ENCODE data around the gene SCO2. TPM values are rescaled to one million over a fixed set of nuclear protein-coding genes. Genes with fewer than 3 reads are reported as not detected.

SCO2 gene
- total RNA-seq, 1 donor, result 5.1 TPM

GRCh38 chr22:50523458-50523805 lies 2.0 kb downstream of the SCO2 start:
- peaks cover 30% of the 10 kb centered on the region for H3K79me2 ChIP-seq (ENCODE audit: insufficient read depth, low read length)
- H3K27me3 ChIP-seq (ENCODE audit: insufficient read depth, low read length), result no peaks in the 10 kb centered on the region
- no peak overlapping the region for H2AFZ ChIP-seq (ENCODE audit: low read length)
- peaks cover 13% of the 10 kb centered on the region for H3K4me1 ChIP-seq (ENCODE audit: insufficient read depth, low read length)
- TF ChIP-seq CTCF (IDR thresholded peaks at IDR 0.05; ENCODE audit: extremely low read depth, low read depth, low read length), result no peak
- H3K4me2 ChIP-seq (ENCODE audit: insufficient read depth, low read length), result no peak overlapping the region
- H4K20me1 ChIP-seq (ENCODE audit: insufficient read depth, low read length), result peaks cover 23% of the 10 kb centered on the region
- no peaks in the 10 kb centered on the region for H3K9me3 ChIP-seq (ENCODE audit: low read depth, low read length)
- H3K36me3 ChIP-seq (ENCODE audit: insufficient read depth, low read length), result peaks cover 25% of the 10 kb centered on the region
- peak; percentile 58 for DNase-seq (ENCODE audit: insufficient read length, low spot score, missing footprints)
- H3K27ac ChIP-seq (ENCODE audit: low read depth, low read length), result no peak overlapping the region
- H3K4me3 ChIP-seq (ENCODE audit: insufficient read depth, low read length), result no peak overlapping the region

GRCh38 chr22:50522806-50523438 lies 2.5 kb downstream of the SCO2 start:
- peaks cover 29% of the 10 kb centered on the region for H3K36me3 ChIP-seq (ENCODE audit: insufficient read depth, low read length)
- peak; percentile 68 for DNase-seq (ENCODE audit: insufficient read length, low spot score, missing footprints)
- TF ChIP-seq CTCF (IDR thresholded peaks at IDR 0.05; ENCODE audit: extremely low read depth, low read depth, low read length), result no peak
- H3K9me3 ChIP-seq (ENCODE audit: low read depth, low read length), result no peaks in the 10 kb centered on the region
- H3K27ac ChIP-seq (ENCODE audit: low read depth, low read length), result no peak overlapping the region
- H2AFZ ChIP-seq (ENCODE audit: low read length), result no peak overlapping the region
- H3K4me3 ChIP-seq (ENCODE audit: insufficient read depth, low read length), result no peak overlapping the region
- no peak overlapping the region for H3K4me2 ChIP-seq (ENCODE audit: insufficient read depth, low read length)
- peaks cover 13% of the 10 kb centered on the region for H3K4me1 ChIP-seq (ENCODE audit: insufficient read depth, low read length)
- peaks cover 30% of the 10 kb centered on the region for H3K79me2 ChIP-seq (ENCODE audit: insufficient read depth, low read length)
- H3K27me3 ChIP-seq (ENCODE audit: insufficient read depth, low read length), result no peaks in the 10 kb centered on the region
- H4K20me1 ChIP-seq (ENCODE audit: insufficient read depth, low read length), result peaks cover 23% of the 10 kb centered on the region

- peaks cover 13% of the 10 kb centered on the region for H3K4me1 ChIP-seq (ENCODE audit: insufficient read depth, low read length)
- H3K4me3 ChIP-seq (ENCODE audit: insufficient read depth, low read length), result no peak overlapping the region
- no peaks in the 10 kb centered on the region for H3K27me3 ChIP-seq (ENCODE audit: insufficient read depth, low read length)
- H3K79me2 ChIP-seq (ENCODE audit: insufficient read depth, low read length), result peaks cover 33% of the 10 kb centered on the region
- H3K27ac ChIP-seq (ENCODE audit: low read depth, low read length), result no peak overlapping the region
- no peak overlapping the region for H2AFZ ChIP-seq (ENCODE audit: low read length)
- DNase-seq (ENCODE audit: insufficient read length, low spot score, missing footprints), result peak; percentile 65
- no peak overlapping the region for H3K4me2 ChIP-seq (ENCODE audit: insufficient read depth, low read length)
- no peaks in the 10 kb centered on the region for H3K9me3 ChIP-seq (ENCODE audit: low read depth, low read length)
- H3K36me3 ChIP-seq (ENCODE audit: insufficient read depth, low read length), result peaks cover 29% of the 10 kb centered on the region
- peaks cover 23% of the 10 kb centered on the region for H4K20me1 ChIP-seq (ENCODE audit: insufficient read depth, low read length)
- no peak for TF ChIP-seq CTCF (IDR thresholded peaks at IDR 0.05; ENCODE audit: extremely low read depth, low read depth, low read length)
Observed at GRCh38 chr22:50522208-50522805, 3.1 kb downstream of the SCO2 start.

- TF ChIP-seq CTCF (IDR thresholded peaks at IDR 0.05; ENCODE audit: extremely low read depth, low read depth, low read length), result no peak
- Histone ChIP-seq H2AFZ (ENCODE audit: low read length) (no peak overlapping the region), H4K20me1 (ENCODE audit: insufficient read depth, low read length) (peaks cover 23% of the 10 kb centered on the region), H3K27ac (ENCODE audit: low read depth, low read length) (no peak overlapping the region), H3K79me2 (ENCODE audit: insufficient read depth, low read length) (peaks cover 39% of the 10 kb centered on the region), H3K4me1 (ENCODE audit: insufficient read depth, low read length) (peaks cover 9% of the 10 kb centered on the region), H3K27me3 (ENCODE audit: insufficient read depth, low read length) (no peaks in the 10 kb centered on the region), H3K4me2 (ENCODE audit: insufficient read depth, low read length) (no peak overlapping the region), H3K4me3 (ENCODE audit: insufficient read depth, low read length) (no peak overlapping the region), H3K9me3 (ENCODE audit: low read depth, low read length) (no peaks in the 10 kb centered on the region), H3K36me3 (ENCODE audit: insufficient read depth, low read length) (peaks cover 29% of the 10 kb centered on the region)
- peak; percentile 10 for DNase-seq (ENCODE audit: insufficient read length, low spot score, missing footprints)
Observed at GRCh38 chr22:50521710-50522109, 3.7 kb downstream of the SCO2 start.

Measured in osteoblast (primary cell).